GM23338 (cell line): ENCODE measurements around the gene AURKB.

Experiments
- CREB1 ChIP-seq: fragments of 250-450 bp; sonication (Bioruptor Pico); IDR thresholded peaks from 2 replicates; pipeline ENCODE4 v1.5.0; 2020; ENCODE audit warnings: low read depth, mild to moderate bottlenecking, moderate library complexity
- EZH2 ChIP-seq: fragments of 200-600 bp; sonication (generic); IDR thresholded peaks from one replicate; pipeline ENCODE4 v1.8.0; 2017; ENCODE audit warnings: antibody characterized with exemption, mild to moderate bottlenecking, low read depth; ENCODE audit not compliant: unreplicated experiment
- EZH2phosphoT487 ChIP-seq: fragments of 200-600 bp; sonication (generic); IDR thresholded peaks from one replicate; pipeline ENCODE4 v1.8.1; 2018; ENCODE audit warnings: antibody characterized with exemption; ENCODE audit not compliant: unreplicated experiment
- JUNB ChIP-seq: IDR thresholded peaks from one replicate; pipeline ENCODE4 v1.6.1; 2016; ENCODE audit warnings: antibody characterized with exemption; ENCODE audit not compliant: unreplicated experiment
- NANOG ChIP-seq: IDR thresholded peaks from 2 replicates; pipeline ENCODE4 v1.6.1; 2016; ENCODE audit warnings: antibody characterized with exemption, borderline replicate concordance
- POLR2AphosphoS5 ChIP-seq: IDR thresholded peaks from 2 replicates; pipeline ENCODE4 v1.6.1; 2016; ENCODE audit warnings: antibody characterized with exemption, low read depth
- REST ChIP-seq: IDR thresholded peaks from one replicate; pipeline ENCODE4 v1.6.1; 2018; ENCODE audit warnings: antibody characterized with exemption; ENCODE audit not compliant: unreplicated experiment
- STAT1 ChIP-seq: IDR thresholded peaks from one replicate; pipeline ENCODE4 v1.6.1; 2016; ENCODE audit warnings: antibody characterized with exemption; ENCODE audit not compliant: unreplicated experiment
- ZNF114 ChIP-seq: fragments of 250-450 bp; sonication (Bioruptor Pico); IDR thresholded peaks from 2 replicates; pipeline ENCODE4 v1.5.0; 2020; ENCODE audit warnings: mild to moderate bottlenecking, moderate library complexity
- ZNF331 ChIP-seq: fragments of 250-450 bp; sonication (Bioruptor Pico); IDR thresholded peaks from 2 replicates; pipeline ENCODE4 v1.5.0; 2020; ENCODE audit warnings: low read depth, mild to moderate bottlenecking, moderate library complexity
- TF ChIP-seq, protein P1 (sequence below), 2 experiments: fragments of 200-600 bp in 1 of 2; sonication (generic) in 1 of 2; conservative IDR thresholded peaks; 2 replicates each; pipeline versions ENCODE4 v1.5.1 to v1.6.1; 2016 to 2017; ENCODE audit warnings: antibody characterized with exemption in 2 of 2, low read depth in 2 of 2, mild to moderate bottlenecking in 2 of 2, moderate library complexity in 1 of 2
- TF ChIP-seq, protein P2 (sequence below): IDR thresholded peaks from 2 replicates; pipeline ENCODE4 v1.6.1; 2016; ENCODE audit warnings: antibody characterized with exemption
- TF ChIP-seq, protein P3 (sequence below): fragments of 250-450 bp; sonication (Bioruptor Pico); IDR thresholded peaks from 2 replicates; pipeline ENCODE4 v1.5.0; 2020; ENCODE audit warnings: mild to moderate bottlenecking, moderate library complexity

DNA sequence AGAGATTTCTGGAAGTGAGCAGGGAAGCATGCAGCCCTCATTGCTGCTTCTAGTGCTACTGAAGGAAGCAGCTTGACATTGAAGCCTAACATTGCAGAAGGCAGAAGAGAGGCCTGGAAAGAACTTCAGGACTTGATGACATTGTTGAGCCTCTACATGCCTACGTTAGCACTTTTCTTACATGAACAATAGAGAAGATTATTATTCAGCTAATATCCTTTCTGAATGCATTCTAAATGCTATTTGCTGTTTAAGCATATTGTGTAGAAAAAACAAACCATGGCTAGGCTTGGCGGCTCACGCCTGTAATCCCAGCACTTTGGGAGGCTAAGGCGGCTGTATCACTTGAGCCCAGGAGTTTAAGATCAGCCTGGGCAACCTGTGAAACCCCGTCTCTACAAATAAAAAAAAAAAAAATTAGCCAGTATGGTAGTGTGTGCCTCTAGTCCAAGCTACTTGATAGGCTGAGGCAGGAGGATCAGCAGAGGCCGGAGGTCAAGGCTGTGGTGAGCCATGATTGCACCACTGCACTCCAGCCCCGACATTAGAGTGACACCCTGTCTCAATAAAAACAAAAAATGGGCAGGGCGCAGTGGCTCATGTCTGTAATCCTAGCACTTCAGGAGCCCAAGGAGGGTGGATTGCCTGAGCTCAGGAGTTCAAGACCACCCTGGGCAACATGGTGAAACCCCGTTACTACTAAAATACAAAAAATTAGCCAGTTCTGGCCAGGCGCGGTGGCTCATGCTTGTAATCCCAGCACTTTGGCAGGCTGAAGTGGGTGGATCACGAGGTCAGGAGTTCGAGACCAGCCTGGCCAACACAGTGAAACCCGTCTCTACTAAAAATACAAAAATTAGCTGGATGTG lies 2.2 kb upstream of the AURKB start:
- TF ChIP-seq, protein P1, sequence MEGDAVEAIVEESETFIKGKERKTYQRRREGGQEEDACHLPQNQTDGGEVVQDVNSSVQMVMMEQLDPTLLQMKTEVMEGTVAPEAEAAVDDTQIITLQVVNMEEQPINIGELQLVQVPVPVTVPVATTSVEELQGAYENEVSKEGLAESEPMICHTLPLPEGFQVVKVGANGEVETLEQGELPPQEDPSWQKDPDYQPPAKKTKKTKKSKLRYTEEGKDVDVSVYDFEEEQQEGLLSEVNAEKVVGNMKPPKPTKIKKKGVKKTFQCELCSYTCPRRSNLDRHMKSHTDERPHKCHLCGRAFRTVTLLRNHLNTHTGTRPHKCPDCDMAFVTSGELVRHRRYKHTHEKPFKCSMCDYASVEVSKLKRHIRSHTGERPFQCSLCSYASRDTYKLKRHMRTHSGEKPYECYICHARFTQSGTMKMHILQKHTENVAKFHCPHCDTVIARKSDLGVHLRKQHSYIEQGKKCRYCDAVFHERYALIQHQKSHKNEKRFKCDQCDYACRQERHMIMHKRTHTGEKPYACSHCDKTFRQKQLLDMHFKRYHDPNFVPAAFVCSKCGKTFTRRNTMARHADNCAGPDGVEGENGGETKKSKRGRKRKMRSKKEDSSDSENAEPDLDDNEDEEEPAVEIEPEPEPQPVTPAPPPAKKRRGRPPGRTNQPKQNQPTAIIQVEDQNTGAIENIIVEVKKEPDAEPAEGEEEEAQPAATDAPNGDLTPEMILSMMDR (conservative IDR thresholded peaks at IDR 0.05; ENCODE audit: low read depth in 2 of 2), result no peak
- TF ChIP-seq EZH2 (no peak), REST (no peak), POLR2AphosphoS5 (no peak), JUNB (no peak), CREB1 (CRISPR knock-in tag) (no peak), EZH2phosphoT487 (no peak), NANOG (no peak), ZNF331 (CRISPR knock-in tag) (no peak), ZNF114 (CRISPR knock-in tag) (no peak), STAT1 (no peak)
- TF ChIP-seq, protein P2, sequence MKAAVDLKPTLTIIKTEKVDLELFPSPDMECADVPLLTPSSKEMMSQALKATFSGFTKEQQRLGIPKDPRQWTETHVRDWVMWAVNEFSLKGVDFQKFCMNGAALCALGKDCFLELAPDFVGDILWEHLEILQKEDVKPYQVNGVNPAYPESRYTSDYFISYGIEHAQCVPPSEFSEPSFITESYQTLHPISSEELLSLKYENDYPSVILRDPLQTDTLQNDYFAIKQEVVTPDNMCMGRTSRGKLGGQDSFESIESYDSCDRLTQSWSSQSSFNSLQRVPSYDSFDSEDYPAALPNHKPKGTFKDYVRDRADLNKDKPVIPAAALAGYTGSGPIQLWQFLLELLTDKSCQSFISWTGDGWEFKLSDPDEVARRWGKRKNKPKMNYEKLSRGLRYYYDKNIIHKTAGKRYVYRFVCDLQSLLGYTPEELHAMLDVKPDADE, result no peak
- TF ChIP-seq, protein P3, sequence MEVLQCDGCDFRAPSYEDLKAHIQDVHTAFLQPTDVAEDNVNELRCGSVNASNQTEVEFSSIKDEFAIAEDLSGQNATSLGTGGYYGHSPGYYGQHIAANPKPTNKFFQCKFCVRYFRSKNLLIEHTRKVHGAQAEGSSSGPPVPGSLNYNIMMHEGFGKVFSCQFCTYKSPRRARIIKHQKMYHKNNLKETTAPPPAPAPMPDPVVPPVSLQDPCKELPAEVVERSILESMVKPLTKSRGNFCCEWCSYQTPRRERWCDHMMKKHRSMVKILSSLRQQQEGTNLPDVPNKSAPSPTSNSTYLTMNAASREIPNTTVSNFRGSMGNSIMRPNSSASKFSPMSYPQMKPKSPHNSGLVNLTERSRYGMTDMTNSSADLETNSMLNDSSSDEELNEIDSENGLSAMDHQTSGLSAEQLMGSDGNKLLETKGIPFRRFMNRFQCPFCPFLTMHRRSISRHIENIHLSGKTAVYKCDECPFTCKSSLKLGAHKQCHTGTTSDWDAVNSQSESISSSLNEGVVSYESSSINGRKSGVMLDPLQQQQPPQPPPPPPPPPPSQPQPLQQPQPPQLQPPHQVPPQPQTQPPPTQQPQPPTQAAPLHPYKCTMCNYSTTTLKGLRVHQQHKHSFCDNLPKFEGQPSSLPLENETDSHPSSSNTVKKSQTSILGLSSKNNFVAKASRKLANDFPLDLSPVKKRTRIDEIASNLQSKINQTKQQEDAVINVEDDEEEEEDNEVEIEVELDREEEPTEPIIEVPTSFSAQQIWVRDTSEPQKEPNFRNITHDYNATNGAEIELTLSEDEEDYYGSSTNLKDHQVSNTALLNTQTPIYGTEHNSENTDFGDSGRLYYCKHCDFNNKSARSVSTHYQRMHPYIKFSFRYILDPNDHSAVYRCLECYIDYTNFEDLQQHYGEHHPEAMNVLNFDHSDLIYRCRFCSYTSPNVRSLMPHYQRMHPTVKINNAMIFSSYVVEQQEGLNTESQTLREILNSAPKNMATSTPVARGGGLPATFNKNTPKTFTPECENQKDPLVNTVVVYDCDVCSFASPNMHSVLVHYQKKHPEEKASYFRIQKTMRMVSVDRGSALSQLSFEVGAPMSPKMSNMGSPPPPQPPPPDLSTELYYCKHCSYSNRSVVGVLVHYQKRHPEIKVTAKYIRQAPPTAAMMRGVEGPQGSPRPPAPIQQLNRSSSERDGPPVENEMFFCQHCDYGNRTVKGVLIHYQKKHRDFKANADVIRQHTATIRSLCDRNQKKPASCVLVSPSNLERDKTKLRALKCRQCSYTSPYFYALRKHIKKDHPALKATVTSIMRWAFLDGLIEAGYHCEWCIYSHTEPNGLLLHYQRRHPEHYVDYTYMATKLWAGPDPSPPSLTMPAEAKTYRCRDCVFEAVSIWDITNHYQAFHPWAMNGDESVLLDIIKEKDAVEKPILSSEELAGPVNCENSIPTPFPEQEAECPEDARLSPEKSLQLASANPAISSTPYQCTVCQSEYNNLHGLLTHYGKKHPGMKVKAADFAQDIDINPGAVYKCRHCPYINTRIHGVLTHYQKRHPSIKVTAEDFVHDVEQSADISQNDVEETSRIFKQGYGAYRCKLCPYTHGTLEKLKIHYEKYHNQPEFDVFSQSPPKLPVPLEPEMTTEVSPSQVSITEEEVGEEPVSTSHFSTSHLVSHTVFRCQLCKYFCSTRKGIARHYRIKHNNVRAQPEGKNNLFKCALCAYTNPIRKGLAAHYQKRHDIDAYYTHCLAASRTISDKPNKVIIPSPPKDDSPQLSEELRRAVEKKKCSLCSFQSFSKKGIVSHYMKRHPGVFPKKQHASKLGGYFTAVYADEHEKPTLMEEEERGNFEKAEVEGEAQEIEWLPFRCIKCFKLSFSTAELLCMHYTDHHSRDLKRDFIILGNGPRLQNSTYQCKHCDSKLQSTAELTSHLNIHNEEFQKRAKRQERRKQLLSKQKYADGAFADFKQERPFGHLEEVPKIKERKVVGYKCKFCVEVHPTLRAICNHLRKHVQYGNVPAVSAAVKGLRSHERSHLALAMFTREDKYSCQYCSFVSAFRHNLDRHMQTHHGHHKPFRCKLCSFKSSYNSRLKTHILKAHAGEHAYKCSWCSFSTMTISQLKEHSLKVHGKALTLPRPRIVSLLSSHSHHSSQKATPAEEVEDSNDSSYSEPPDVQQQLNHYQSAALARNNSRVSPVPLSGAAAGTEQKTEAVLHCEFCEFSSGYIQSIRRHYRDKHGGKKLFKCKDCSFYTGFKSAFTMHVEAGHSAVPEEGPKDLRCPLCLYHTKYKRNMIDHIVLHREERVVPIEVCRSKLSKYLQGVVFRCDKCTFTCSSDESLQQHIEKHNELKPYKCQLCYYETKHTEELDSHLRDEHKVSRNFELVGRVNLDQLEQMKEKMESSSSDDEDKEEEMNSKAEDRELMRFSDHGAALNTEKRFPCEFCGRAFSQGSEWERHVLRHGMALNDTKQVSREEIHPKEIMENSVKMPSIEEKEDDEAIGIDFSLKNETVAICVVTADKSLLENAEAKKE, result no peak
